PC-3 (cell line): Measurements from ENCODE around the gene NACAD. TPM values are rescaled to one million over a fixed set of nuclear protein-coding genes. Genes with fewer than 3 reads are reported as not detected.

Source experiments
- ATAC-seq: fragments of 200-7000 bp; cut with Tn5 transposase; 2 replicates; pipeline ENCODE4 v1.9.1; 2020; ENCODE audit warnings: mild to moderate bottlenecking, moderate library complexity
- BruUV-seq: library from RNA; stranded (reverse); fragments of 400-500 nt; replicated peaks from 2 replicates; lab custom pipeline; 2021; lab: Mats Ljungman, UMichigan
- CTCF ChIA-PET: fragments of 300-600 bp; sonication (Branson Sonifier 250); formaldehyde crosslinking; loops from one replicate; lab custom pipeline; 2022; ENCODE audit warnings: antibody characterized with exemption; lab: Charles Lee
- POLR2A ChIA-PET: fragments of 300-600 bp; sonication (Branson Sonifier 250); formaldehyde crosslinking; loops from one replicate; lab custom pipeline; 2022; ENCODE audit warnings: antibody characterized with exemption; ENCODE audit not compliant: unreplicated experiment; lab: Charles Lee
- DNase-seq: peaks from one replicate; pipeline ENCODE4 v3.0.0-alpha.2; 2015
- H2AFZ ChIP-seq: fragments of 300-600 bp; sonication (generic); 2 replicates; pipeline ENCODE4 v1.6.0; 2016; ENCODE audit warnings: antibody characterized with exemption, low read length
- H3F3A ChIP-seq: fragments of 300-600 bp; sonication (generic); one replicate; pipeline ENCODE4 v1.6.0; 2017; ENCODE audit warnings: antibody characterized with exemption, low read length, control low read depth, mild to moderate bottlenecking; ENCODE audit not compliant: unreplicated experiment
- H3K27ac ChIP-seq: fragments of 300-600 bp; sonication (generic); 2 replicates; pipeline ENCODE4 v1.5.1; 2016; ENCODE audit warnings: mild to moderate bottlenecking, low read length
- H3K27me3 ChIP-seq: fragments of 300-600 bp; sonication (generic); 2 replicates; pipeline ENCODE4 v1.6.1; 2016; ENCODE audit warnings: low read length, mixed read lengths
- H3K36me3 ChIP-seq: fragments of 300-600 bp; sonication (generic); 2 replicates; pipeline ENCODE4 v1.6.1; 2016; ENCODE audit warnings: low read depth, mixed run types, low read length, mixed read lengths
- H3K4me1 ChIP-seq: fragments of 300-600 bp; sonication (generic); 2 replicates; pipeline ENCODE4 v1.5.1; 2016; ENCODE audit warnings: low read length; ENCODE audit not compliant: insufficient read depth
- H3K4me2 ChIP-seq: fragments of 300-600 bp; sonication (generic); 2 replicates; pipeline ENCODE4 v1.6.0; 2016; ENCODE audit warnings: low read length
- H3K4me3 ChIP-seq: fragments of 300-600 bp; sonication (generic); 2 replicates; pipeline ENCODE4 v1.5.1; 2016; ENCODE audit warnings: mild to moderate bottlenecking, low read length, mixed read lengths
- H3K79me2 ChIP-seq: fragments of 300-600 bp; sonication (generic); 2 replicates; pipeline ENCODE4 v1.6.1; 2017; ENCODE audit warnings: low read length, mixed read lengths
- H3K9ac ChIP-seq: fragments of 300-600 bp; sonication (generic); 2 replicates; pipeline ENCODE4 v1.6.0; 2016; ENCODE audit warnings: mild to moderate bottlenecking, low read length
- H3K9me2 ChIP-seq: fragments of 300-600 bp; sonication (generic); replicated peaks from 2 replicates; pipeline ENCODE4 v1.6.1; 2016; ENCODE audit warnings: mixed run types, low read length, mixed read lengths
- H3K9me3 ChIP-seq: fragments of 300-600 bp; sonication (generic); 2 replicates; pipeline ENCODE4 v1.6.1; 2016; ENCODE audit warnings: low read length, mixed read lengths
- H4K20me1 ChIP-seq: fragments of 300-600 bp; sonication (generic); 2 replicates; pipeline ENCODE4 v1.6.1; 2016; ENCODE audit warnings: low read length, mixed read lengths
- CTCF ChIP-seq: fragments of 300-600 bp; sonication (generic); conservative IDR thresholded peaks from 2 replicates; pipeline ENCODE4 v1.5.1; 2017; ENCODE audit warnings: antibody characterized with exemption, low read depth, mild to moderate bottlenecking, low read length
- EZH2 ChIP-seq: fragments of 300-600 bp; sonication (generic); IDR thresholded peaks from one replicate; pipeline ENCODE4 v1.6.1; 2017; ENCODE audit warnings: antibody characterized with exemption, mild to moderate bottlenecking, low read length; ENCODE audit not compliant: unreplicated experiment
- EZH2phosphoT487 ChIP-seq: fragments of 300-600 bp; sonication (generic); IDR thresholded peaks from 2 replicates; pipeline ENCODE4 v1.6.1; 2018; ENCODE audit warnings: mild to moderate bottlenecking, antibody characterized with exemption, low read length, borderline replicate concordance
- intact Hi-C: fragments of 100-400 bp; cut with micrococcal nuclease; formaldehyde crosslinking; loops from 2 replicates; pipeline ENCODE4 v1.9.0; 2023
- total RNA-seq: library from RNA; depleted of rRNA; stranded (reverse); fragments of >200 nt; gene quantifications from 2 replicates; pipeline ENCODE4 v1.2.3, GENCODE V29; 2014

NACAD gene
- total RNA-seq, 1 experiment from 2014 or later, result 0.26 TPM

GRCh38 chr7:45077579-45077978 is 11.2 kb downstream of the NACAD start:
- ATAC-seq, result no peak
- Histone ChIP-seq H2AFZ (no peak overlapping the region), H3K27me3 (no peaks in the 10 kb centered on the region), H3K9me2 (no peaks in the 10 kb centered on the region), H3K79me2 (no peaks in the 10 kb centered on the region), H3F3A (no peaks in the 10 kb centered on the region), H3K4me1 (no peaks in the 10 kb centered on the region), H3K27ac (no peak overlapping the region), H3K9ac (no peak overlapping the region), H3K4me2 (no peak overlapping the region), H4K20me1 (no peaks in the 10 kb centered on the region), H3K9me3 (no peaks in the 10 kb centered on the region), H3K4me3 (no peak overlapping the region), H3K36me3 (no peaks in the 10 kb centered on the region; the same call in 1 of the 2 replicates)
- TF ChIP-seq CTCF, result no peak
- no peak for TF ChIP-seq EZH2
- no peak for TF ChIP-seq EZH2phosphoT487
- ChIA-PET CTCF (no interaction called here), POLR2A (no interaction called here)
- DNase-seq, result no peak
- no TSS peak for BruUV-seq
- intact Hi-C loops, result no loop called here

GRCh38 chr7:45076946-45077345 is 11.8 kb downstream of the NACAD start:
- Histone ChIP-seq H3K79me2 (no peaks in the 10 kb centered on the region), H3K4me2 (no peak overlapping the region), H4K20me1 (no peaks in the 10 kb centered on the region), H3K27me3 (no peaks in the 10 kb centered on the region), H3K4me3 (no peak overlapping the region), H3K27ac (no peak overlapping the region), H3K9me2 (no peaks in the 10 kb centered on the region), H3K9ac (no peak overlapping the region), H2AFZ (no peak overlapping the region), H3F3A (no peaks in the 10 kb centered on the region), H3K4me1 (no peaks in the 10 kb centered on the region), H3K9me3 (no peaks in the 10 kb centered on the region), H3K36me3 (no peaks in the 10 kb centered on the region; the same call in 1 of the 2 replicates)
- TF ChIP-seq EZH2phosphoT487 (no peak), EZH2 (no peak), CTCF (no peak)
- intact Hi-C loops, result no loop called here
- CTCF ChIA-PET, result no interaction called here
- DNase-seq (no peak), ATAC-seq (no peak)
- POLR2A ChIA-PET, result no interaction called here
- BruUV-seq, result no TSS peak

DNA sequence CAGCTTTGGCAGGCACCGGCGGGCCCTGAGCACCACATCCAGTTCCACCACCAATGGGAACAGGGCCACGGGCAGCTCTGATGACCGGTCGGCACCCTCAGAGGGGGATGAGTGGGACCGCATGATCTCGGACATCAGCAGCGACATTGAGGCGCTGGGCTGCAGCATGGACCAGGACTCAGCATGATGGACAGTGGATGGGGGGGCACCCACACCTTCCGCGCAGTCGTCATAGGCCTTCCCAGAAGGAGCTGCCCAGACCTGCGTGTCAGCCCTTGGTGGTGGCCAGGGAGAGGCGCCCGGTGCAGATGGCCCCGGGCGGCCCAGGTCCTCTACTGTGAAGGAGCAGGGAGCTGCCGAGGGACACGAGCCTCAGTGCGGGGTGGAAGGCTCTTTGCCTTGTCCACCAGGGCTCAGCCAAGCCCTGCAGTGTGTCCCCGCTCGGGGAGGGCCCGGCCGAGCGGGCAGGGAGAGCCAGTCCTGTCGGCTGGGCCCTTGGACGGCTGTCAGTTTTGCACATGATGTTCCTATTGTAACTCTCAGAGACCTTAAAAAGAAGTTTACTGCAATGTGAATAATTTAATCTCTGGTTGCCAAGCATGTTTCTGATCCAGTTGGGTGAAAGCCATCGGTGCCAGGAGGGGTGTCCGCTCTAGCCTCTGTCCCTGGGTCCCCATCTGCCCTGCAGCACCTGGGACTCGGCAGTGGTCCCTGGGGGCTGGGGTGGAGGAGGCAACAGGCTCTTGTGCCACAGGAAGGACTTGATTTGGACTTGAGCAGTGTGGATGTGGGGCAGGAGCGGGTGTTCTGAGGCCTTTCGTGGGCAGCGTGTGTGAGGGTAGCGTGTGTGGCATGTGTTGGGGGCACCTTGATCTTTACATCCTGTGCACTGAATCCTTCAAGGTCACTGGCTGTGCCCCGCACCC is 12.6 kb downstream of the NACAD start:
- no peaks in the 10 kb centered on the region for H3K9me2 ChIP-seq
- TF ChIP-seq EZH2 (no peak), CTCF (no peak), EZH2phosphoT487 (no peak)
- TSS peak; percentile 44 for BruUV-seq
- H3K4me3 ChIP-seq, result no peak overlapping the region
- peaks cover 3% of the 10 kb centered on the region; the same call in 1 of the 2 replicates for H3K36me3 ChIP-seq
- H3K4me1 ChIP-seq, result no peaks in the 10 kb centered on the region
- H3F3A ChIP-seq, result no peaks in the 10 kb centered on the region
- H4K20me1 ChIP-seq, result no peaks in the 10 kb centered on the region
- H3K27me3 ChIP-seq, result no peaks in the 10 kb centered on the region
- no peak overlapping the region for H3K9ac ChIP-seq
- intact Hi-C loops, result no loop called here
- no peaks in the 10 kb centered on the region for H3K9me3 ChIP-seq
- no peaks in the 10 kb centered on the region for H3K79me2 ChIP-seq
- no peak overlapping the region for H2AFZ ChIP-seq
- ChIA-PET POLR2A (no interaction called here), CTCF (no interaction called here)
- no peak overlapping the region for H3K27ac ChIP-seq
- DNase-seq (no peak), ATAC-seq (no peak)
- H3K4me2 ChIP-seq, result no peak overlapping the region
